ENCODE measurements around the gene SNAP91. TPM values are rescaled to one million over a fixed set of nuclear protein-coding genes. Genes with fewer than 3 reads are reported as not detected.

The SNAP91 gene
- total RNA-seq, 1 donor from 2014 or later: not detected

DNA sequence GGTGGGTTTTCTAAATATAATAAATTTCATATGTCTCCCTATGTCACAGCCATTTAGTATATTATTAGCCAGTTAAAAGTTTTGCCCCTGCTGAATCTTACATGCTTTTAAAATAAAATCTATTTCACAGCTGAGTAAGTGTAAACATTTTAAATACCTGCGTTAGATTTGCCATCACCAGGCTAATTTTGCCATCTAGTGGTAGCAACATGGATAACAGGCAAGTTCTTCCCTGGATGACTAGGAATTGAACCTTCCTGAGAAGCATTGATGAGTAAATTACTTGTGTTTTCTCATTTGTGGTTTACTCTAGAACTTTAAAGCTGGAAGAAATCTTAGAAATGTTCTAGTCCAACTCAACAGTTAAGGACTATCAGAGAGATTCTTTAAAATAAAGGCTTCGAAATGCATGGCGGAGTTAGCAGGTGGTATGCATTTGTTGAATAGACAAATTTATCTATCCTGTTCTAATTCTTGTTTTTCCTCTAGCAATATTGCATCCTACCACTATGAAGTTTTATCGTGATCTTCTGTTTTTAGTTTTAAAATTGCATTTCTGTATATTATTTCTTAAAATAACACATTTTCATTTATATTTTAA lies 193.9 kb downstream of the SNAP91 start:
- peaks cover 9% of the 10 kb centered on the region for H3K4me1 Mint-ChIP-seq (ENCODE audit: low read depth)

DNA sequence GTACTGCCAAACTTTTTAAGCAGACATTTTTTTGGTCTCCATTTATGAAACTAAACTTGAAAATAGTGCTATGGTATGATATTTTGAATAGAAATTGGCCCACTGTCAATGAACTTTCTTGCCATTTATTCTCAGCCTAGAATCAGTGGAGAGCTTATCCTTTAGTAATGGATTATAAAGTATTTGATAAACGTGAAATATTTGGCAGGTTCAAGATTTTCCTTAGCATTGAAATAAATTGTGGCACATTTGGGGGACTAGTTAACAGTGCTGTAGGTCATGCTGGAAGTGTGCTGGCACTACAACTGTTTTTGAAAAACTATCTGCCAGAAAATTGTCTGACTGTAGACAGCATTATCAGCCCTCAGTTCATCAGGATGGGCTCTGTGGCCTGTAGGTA lies 194.4 kb downstream of the SNAP91 start:
- DNase-seq (ENCODE audit: low spot score): no peak
- intact Hi-C loops (cut with micrococcal nuclease): loop anchor here (1.0 to 5.0 kb wide), 3 partner anchors 96 to 1242 kb away; partner anchors contain the start of gene DOP1A
- Mint-ChIP-seq H3K4me1 (ENCODE audit: low read depth) (peaks cover 9% of the 10 kb centered on the region), H3K36me3 (ENCODE audit: low read depth) (no peaks in the 10 kb centered on the region), H3K4me3 (no peak overlapping the region), H3K27me3 (ENCODE audit: insufficient read depth) (peaks cover 39% of the 10 kb centered on the region), H3K27ac (no peak overlapping the region), H3K9me3 (no peaks in the 10 kb centered on the region)

More for the DNA sequence above, 193.9 kb downstream of the SNAP91 start:
- Mint-ChIP-seq H3K27me3 (ENCODE audit: insufficient read depth) (peaks cover 41% of the 10 kb centered on the region), H3K36me3 (ENCODE audit: low read depth) (no peaks in the 10 kb centered on the region), H3K9me3 (no peaks in the 10 kb centered on the region), H3K27ac (no peak overlapping the region), H3K4me3 (no peak overlapping the region)
- intact Hi-C loops (cut with micrococcal nuclease): loop anchor here (1.0 to 5.0 kb wide), 4 partner anchors 96 to 1243 kb away; partner anchors contain the start of gene DOP1A
- DNase-seq (ENCODE audit: low spot score): no peak

DNA sequence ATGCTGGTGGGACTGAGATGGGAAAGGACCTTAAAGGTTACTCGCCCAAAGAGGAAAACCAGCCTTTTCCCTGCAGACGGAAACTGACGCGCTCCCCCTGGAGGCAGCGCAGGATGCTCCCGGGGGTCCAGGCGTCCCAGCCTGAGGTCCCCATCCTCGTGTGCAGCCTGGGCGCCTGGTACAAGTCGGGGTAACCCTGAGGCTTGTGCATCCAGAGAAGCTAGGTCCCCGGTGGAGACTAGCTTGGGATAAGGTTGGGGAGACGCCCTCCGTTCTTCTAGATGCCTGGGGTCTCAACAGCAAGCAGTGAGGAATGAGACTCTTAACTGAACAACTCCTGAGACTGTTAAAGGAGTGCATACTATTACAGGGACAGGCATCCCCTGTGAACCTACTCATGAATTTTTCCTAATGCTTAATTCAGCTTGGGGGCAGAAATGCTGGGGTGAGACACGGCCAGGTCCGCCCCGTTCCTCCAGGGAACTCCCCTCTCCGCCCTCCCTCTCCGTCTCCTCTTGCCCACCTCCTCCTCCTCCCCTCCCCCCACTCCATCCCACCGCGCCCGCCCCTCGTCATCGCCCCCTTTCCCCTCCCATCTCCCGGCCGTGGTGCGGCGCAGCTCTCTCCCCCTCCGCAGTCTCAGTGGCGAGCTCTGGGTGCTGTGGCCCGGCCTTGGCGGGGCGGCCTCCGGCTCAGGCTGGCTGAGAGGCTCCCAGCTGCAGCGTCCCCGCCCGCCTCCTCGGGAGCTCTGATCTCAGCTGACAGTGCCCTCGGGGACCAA lies 196.8 kb downstream of the SNAP91 start, which contains the start of gene PRSS35:
Gene PRSS35 (plus strand): TSS at position 634 of the 781 bp plus-strand sequence. CDS start 10,908 bp downstream, outside the sequence.
- Mint-ChIP-seq H3K27ac (no peak within 1 kb of the TSS), H3K4me3 (no peak within 1 kb of the TSS), H3K9me3 (no peaks in the 10 kb centered on the region), H3K36me3 (ENCODE audit: low read depth) (no peaks in the 10 kb centered on the region), H3K4me1 (ENCODE audit: low read depth) (peaks cover 9% of the 10 kb centered on the region), H3K27me3 (ENCODE audit: insufficient read depth) (peaks cover 37% of the 10 kb centered on the region)
- DNase-seq (ENCODE audit: low spot score): no peak
- intact Hi-C loops (cut with micrococcal nuclease): loop anchor here (5.0 kb wide), 1 partner anchor 1240 kb away; no protein-coding TSS in a partner anchor

DNA sequence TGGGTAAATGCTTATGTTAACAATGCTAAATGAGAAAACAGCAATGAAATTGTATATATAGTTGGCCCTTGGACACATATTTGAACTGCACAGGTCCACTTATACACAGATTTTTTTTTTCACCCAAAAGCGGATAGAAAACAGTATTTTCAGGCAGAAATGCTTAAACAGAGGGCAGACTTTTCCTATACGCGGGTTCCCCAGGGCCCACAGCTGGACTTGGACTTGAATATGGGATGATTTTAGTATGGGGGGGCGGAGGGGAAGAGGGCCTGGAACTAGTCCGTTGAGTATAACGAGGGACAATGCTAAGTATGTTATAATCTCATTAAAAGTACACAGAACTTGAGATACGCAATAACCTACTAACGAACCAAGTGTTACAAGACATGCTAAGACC lies 197.6 kb downstream of the SNAP91 start:
- DNase-seq (ENCODE audit: low spot score): no peak
- no peak overlapping the region for H3K4me3 Mint-ChIP-seq
- no peaks in the 10 kb centered on the region for H3K9me3 Mint-ChIP-seq
- no peaks in the 10 kb centered on the region for H3K36me3 Mint-ChIP-seq (ENCODE audit: low read depth)
- H3K4me1 Mint-ChIP-seq (ENCODE audit: low read depth): peaks cover 9% of the 10 kb centered on the region
- H3K27me3 Mint-ChIP-seq (ENCODE audit: insufficient read depth): peaks cover 37% of the 10 kb centered on the region
- intact Hi-C loops (cut with micrococcal nuclease): loop anchor here (5.0 kb wide), 1 partner anchor 1239 kb away; no protein-coding TSS in a partner anchor
- no peak overlapping the region for H3K27ac Mint-ChIP-seq

DNA sequence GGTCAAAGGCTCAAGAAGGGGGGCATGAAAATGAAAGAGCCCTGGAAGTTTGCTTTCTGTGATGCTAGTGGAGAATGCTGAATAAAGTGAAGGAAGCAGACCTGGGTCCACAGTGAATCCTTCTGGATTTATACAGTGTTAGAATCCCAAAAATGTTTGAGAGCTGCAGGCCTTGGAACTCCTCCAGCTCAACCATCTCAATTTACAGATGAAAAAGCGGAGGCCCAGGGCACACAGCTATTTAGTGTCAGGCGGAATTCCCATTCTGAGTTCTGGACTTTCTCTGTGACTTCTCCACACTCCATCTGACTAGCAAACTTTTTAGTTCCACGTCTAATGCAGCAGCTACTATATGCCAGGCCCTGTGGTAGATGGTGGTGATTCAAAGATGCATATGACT lies 198.1 kb downstream of the SNAP91 start:
- Mint-ChIP-seq H3K27ac (no peak overlapping the region), H3K9me3 (no peaks in the 10 kb centered on the region), H3K36me3 (ENCODE audit: low read depth) (no peaks in the 10 kb centered on the region), H3K4me1 (ENCODE audit: low read depth) (peaks cover 9% of the 10 kb centered on the region), H3K4me3 (no peak overlapping the region), H3K27me3 (ENCODE audit: insufficient read depth) (peaks cover 37% of the 10 kb centered on the region)
- intact Hi-C loops (cut with micrococcal nuclease): loop anchor here (5.0 kb wide), 1 partner anchor 1238 kb away; no protein-coding TSS in a partner anchor
- DNase-seq (ENCODE audit: low spot score): no peak

DNA sequence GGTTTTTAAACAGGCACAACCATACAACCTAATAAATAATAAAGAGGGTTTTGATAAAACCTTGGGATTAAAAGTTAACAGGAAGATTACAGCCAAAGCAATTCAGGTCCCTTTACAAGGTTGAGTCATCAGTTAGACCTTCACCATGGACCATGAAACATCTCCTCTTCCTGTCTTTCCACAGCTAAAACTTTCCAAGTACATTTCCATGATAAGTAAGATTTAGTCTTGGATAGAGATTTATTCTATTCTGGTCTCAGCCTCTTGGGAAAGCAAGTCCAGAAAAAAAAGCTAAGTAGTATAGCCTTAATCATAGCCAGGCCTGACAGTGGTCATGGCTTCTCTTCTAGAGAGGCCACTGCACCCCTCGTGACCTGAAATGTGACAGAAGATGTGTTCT lies 199.5 kb downstream of the SNAP91 start:
- H3K4me3 Mint-ChIP-seq: no peak overlapping the region
- peaks cover 9% of the 10 kb centered on the region for H3K4me1 Mint-ChIP-seq (ENCODE audit: low read depth)
- H3K9me3 Mint-ChIP-seq: no peaks in the 10 kb centered on the region
- intact Hi-C loops (cut with micrococcal nuclease): no loop called here
- DNase-seq (ENCODE audit: low spot score): no peak
- no peaks in the 10 kb centered on the region for H3K36me3 Mint-ChIP-seq (ENCODE audit: low read depth)
- peaks cover 34% of the 10 kb centered on the region for H3K27me3 Mint-ChIP-seq (ENCODE audit: insufficient read depth)
- H3K27ac Mint-ChIP-seq: no peak overlapping the region

DNA sequence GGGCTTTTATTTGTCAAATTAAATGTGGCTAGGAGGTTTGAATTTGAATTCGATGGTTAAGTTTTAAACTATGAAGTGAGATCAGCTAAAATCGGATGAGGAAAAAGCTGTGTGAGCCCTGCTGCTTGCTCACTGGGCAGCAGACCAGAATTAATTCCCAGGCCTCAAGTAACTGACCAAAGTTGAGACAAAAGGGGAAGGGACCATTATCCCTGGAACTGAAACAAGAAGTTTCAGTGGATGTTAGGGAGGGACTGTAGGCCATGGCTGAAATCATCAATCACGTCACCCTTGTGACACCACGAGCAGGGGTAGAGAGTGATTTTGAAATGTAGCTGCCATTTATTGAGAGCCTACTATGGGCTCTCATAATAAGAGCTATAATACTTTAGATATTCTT lies 203.5 kb downstream of the SNAP91 start:
- intact Hi-C loops (cut with micrococcal nuclease): no loop called here

More for the DNA sequence above, 203.5 kb downstream of the SNAP91 start:
- DNase-seq (ENCODE audit: low spot score): no peak
- Mint-ChIP-seq H3K36me3 (ENCODE audit: low read depth) (no peaks in the 10 kb centered on the region), H3K9me3 (no peaks in the 10 kb centered on the region), H3K4me3 (no peak overlapping the region), H3K27ac (no peak overlapping the region), H3K4me1 (ENCODE audit: low read depth) (no peaks in the 10 kb centered on the region), H3K27me3 (ENCODE audit: insufficient read depth) (peaks cover 2% of the 10 kb centered on the region)

Other genes starting within 250 kb of the SNAP91 start
- gene PRSS35, start 196.6 kb downstream of the SNAP91 start, total RNA-seq: not detected in 2 replicates
- gene RIPPLY2, start 144.3 kb upstream of the SNAP91 start, total RNA-seq: not detected in 2 replicates
- gene CYB5R4, start 150.6 kb upstream of the SNAP91 start, total RNA-seq: 24.5 and 25.3 TPM in 2 replicates